Upper lobe of left lung (tissue), 6 donors: ENCODE measurements around the gene TNS3. TPM values are rescaled to one million over a fixed set of nuclear protein-coding genes. Genes with fewer than 3 reads are reported as not detected.

Experiments used
- ATAC-seq, 2 donors: fragments of 200-7000 bp; cut with Tn5 transposase; one replicate each; pipeline ENCODE4 v1.9.1; 2022; ENCODE audit warnings: mild to moderate bottlenecking in 2 of 2, moderate library complexity in 2 of 2; ENCODE audit not compliant: low FRiP score in 2 of 2
- DNase-seq, 2 donors: peaks; one replicate each; pipeline ENCODE4 v3.0.0-alpha.2; 2019 to 2020
- H3K27ac ChIP-seq, 4 donors: fragments of 200-600 bp; sonication (generic); one replicate each; pipeline ENCODE4 v1.5.1; 2016 to 2019
- H3K27me3 ChIP-seq, 4 donors: fragments of 200-600 bp; sonication (generic); one replicate each; pipeline ENCODE4 v1.5.1; 2017 to 2019
- H3K36me3 ChIP-seq, 4 donors: fragments of 200-600 bp; sonication (generic); one replicate each; pipeline ENCODE4 v1.5.1; 2016 to 2019
- H3K4me1 ChIP-seq, 4 donors: fragments of 200-600 bp; sonication (generic); one replicate each; pipeline ENCODE4 v1.5.1; 2018 to 2019
- H3K4me3 ChIP-seq, 4 donors: fragments of 200-600 bp; sonication (generic); one replicate each; pipeline ENCODE4 v1.5.1; 2017 to 2019; ENCODE audit warnings: mild to moderate bottlenecking in 2 of 4, moderate library complexity in 1 of 4
- H3K9me3 ChIP-seq, 4 donors: fragments of 200-600 bp; sonication (generic); one replicate each; pipeline ENCODE4 v1.5.1; 2018 to 2019
- EP300 ChIP-seq, 4 donors: sonication (generic); formaldehyde crosslinking; IDR thresholded peaks; one replicate each; pipeline ENCODE4 v1.5.1; 2017; ENCODE audit warnings: antibody characterized with exemption in 4 of 4, control low read depth in 2 of 4
- POLR2A ChIP-seq, 4 donors: fragments of 450-650 bp; IDR thresholded peaks; one replicate each; pipeline ENCODE4 v1.5.1; 2016 to 2017; ENCODE audit warnings: antibody characterized with exemption in 4 of 4, mild to moderate bottlenecking in 2 of 4
- POLR2AphosphoS5 ChIP-seq, 2 donors: sonication (generic); formaldehyde crosslinking; IDR thresholded peaks; one replicate each; pipeline ENCODE4 v1.5.1; 2017; ENCODE audit warnings: antibody characterized with exemption in 2 of 2
- WGBS, 2 donors: methylation state at CpG; one replicate each; pipeline ENCODE4 v1.1.5; 2017 to 2018; 5-methylcytosine and 5-hydroxymethylcytosine counted together
- total RNA-seq, 6 donors: library from RNA; depleted of rRNA in 4 of 6; stranded (reverse); fragments of >200 nt in 4 of 6; gene quantifications; one replicate each; pipeline versions ENCODE4 v1.1.0 to v1.2.1, GENCODE V29; 2016 to 2021
- TF ChIP-seq, protein P1 (sequence below), 6 experiments: fragments of 450-650 bp in 4 of 6; fragments of 200-600 bp in 2 of 6; sonication (generic) in 2 of 6; IDR thresholded peaks; one replicate each; pipeline ENCODE4 v1.5.1; 2016 to 2019; ENCODE audit warnings: antibody characterized with exemption in 6 of 6
- donor health status: DM: no; HTN: no; CAD: no; lungs with moderate emphysema.
- donor health status: DM: no; HTN: yes; CAD: no; lungs with severe emphysema.

Gene TNS3
- total RNA-seq, 6 donors from 2014 or later = 90.6 to 266 (median 143) TPM

DNA sequence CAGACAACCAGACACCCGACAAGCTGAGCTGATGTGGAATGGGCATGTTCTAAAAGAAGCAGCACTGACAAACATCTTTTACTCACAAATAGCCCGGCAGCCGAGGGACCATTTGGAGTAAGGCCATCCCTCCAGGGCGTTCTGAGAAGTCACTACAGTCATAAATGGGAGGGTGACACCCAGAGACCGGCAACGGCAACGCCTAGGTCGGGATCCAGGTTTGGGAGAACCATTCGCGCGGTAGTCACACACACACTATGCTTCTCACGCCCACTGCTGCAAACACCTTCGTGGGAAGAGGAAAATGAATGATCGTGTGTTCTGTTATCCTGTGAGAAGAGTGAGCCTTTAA lies 9.8 kb downstream of the TNS3 start:
- H3K4me1 ChIP-seq = peaks cover 83 to 89% (median 88%) of the 10 kb centered on the region in 4 donors
- H3K4me3 ChIP-seq = peak overlapping the region in 2 of 4 donors; percentile 25 to 27
- H3K27me3 ChIP-seq = no peaks in the 10 kb centered on the region
- WGBS, 2 donors = 46 to 61% methylated on average over 13 to 14 of the region's 14 CpGs
- no peaks in the 10 kb centered on the region for H3K9me3 ChIP-seq
- TF ChIP-seq POLR2A (IDR thresholded peaks at IDR 0.05) = no peak
- no peak for TF ChIP-seq EP300 (IDR thresholded peaks at IDR 0.05)
- TF ChIP-seq, protein P1, sequence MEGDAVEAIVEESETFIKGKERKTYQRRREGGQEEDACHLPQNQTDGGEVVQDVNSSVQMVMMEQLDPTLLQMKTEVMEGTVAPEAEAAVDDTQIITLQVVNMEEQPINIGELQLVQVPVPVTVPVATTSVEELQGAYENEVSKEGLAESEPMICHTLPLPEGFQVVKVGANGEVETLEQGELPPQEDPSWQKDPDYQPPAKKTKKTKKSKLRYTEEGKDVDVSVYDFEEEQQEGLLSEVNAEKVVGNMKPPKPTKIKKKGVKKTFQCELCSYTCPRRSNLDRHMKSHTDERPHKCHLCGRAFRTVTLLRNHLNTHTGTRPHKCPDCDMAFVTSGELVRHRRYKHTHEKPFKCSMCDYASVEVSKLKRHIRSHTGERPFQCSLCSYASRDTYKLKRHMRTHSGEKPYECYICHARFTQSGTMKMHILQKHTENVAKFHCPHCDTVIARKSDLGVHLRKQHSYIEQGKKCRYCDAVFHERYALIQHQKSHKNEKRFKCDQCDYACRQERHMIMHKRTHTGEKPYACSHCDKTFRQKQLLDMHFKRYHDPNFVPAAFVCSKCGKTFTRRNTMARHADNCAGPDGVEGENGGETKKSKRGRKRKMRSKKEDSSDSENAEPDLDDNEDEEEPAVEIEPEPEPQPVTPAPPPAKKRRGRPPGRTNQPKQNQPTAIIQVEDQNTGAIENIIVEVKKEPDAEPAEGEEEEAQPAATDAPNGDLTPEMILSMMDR (IDR thresholded peaks at IDR 0.05) = no peak
- TF ChIP-seq POLR2AphosphoS5 (IDR thresholded peaks at IDR 0.05) = no peak
- peak overlapping the region; percentile 82 to 90 (median 86) for H3K27ac ChIP-seq
- DNase-seq = peak in 1 of 2 donors; percentile 45
- no peaks in the 10 kb centered on the region for H3K36me3 ChIP-seq
- ATAC-seq = peak in 1 of 2 donors; percentile 0

DNA sequence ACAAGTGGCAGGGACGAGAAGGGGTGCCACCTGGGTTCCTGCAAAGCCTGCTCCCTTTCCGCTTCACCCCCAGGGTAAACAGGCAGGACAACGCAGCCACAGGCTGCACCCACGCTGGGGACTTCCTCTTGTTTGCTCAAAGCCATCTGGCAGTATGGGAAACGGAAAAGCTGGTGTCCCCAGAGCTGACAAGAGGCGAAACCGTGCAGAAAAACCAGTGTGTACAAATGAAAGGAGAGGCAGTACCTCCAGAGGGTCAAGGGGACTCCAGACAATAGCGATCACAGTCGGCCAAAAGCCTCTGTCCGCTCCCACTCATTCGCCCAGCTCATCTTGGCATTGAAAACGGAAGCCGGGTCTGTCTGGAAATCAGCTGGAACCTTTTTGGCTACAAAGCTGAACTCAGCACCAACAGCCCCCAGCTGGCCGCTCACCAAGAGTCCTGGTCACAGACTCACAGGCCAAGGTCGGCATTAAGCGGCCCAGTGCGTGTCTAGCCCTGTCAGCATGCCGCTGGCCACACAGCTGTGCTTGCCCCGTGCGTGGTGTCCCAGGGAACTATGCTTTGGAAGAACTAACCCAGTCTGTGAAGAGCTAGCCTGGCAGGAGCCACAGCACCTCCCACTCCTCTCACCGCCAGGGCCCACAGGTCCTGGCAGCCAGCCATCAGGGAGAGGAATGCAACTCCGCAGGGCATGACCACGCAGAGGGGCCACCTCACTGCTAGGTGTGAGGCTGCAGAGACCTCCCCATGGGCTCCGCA lies 10.4 kb downstream of the TNS3 start:
- H3K36me3 ChIP-seq = no peaks in the 10 kb centered on the region
- peak overlapping the region in 2 of 4 donors; percentile 25 to 27 for H3K4me3 ChIP-seq
- peaks cover 77 to 85% (median 83%) of the 10 kb centered on the region in 4 donors for H3K4me1 ChIP-seq
- DNase-seq (peak; percentile 70 to 82), ATAC-seq (peak; percentile 57 to 78)
- H3K27me3 ChIP-seq = no peaks in the 10 kb centered on the region
- TF ChIP-seq, protein P1 (IDR thresholded peaks at IDR 0.05) = peak in 1 of 6 experiments; percentile 40
- TF ChIP-seq POLR2AphosphoS5 (IDR thresholded peaks at IDR 0.05) = peak; percentile 6 to 47
- TF ChIP-seq POLR2A (IDR thresholded peaks at IDR 0.05) = peak in 1 of 4 donors; percentile 53
- TF ChIP-seq EP300 (IDR thresholded peaks at IDR 0.05) = peak in 1 of 4 donors; percentile 28
- WGBS, 2 donors = 7 to 18% methylated on average over 9 to 22 of the region's 24 CpGs
- no peaks in the 10 kb centered on the region for H3K9me3 ChIP-seq
- H3K27ac ChIP-seq = peak overlapping the region; percentile 82 to 90 (median 86)

DNA sequence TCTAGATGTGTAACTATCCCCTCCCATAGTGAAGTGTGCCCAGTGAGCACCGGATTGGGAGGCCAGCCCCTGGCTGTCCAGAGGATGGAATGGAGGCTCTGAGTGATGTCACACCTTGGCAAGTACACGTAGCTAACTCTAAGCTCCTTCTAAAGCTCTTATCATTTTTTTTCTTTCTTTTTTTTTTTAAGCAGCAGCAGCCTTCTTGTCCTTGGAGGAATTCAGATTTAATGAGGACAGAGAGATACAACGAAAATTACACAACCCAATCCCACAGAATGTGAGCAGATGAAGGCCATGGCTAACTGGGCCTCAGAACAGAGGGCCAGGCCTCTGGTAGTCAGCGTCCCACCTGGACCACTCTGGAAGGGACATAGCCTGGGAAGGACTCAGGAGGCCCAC lies 11.3 kb downstream of the TNS3 start:
- H3K27me3 ChIP-seq = no peaks in the 10 kb centered on the region
- no peaks in the 10 kb centered on the region for H3K36me3 ChIP-seq
- 27 to 38% methylated on average over 4 of the region's 4 CpGs for WGBS, 2 donors
- DNase-seq (peak in 1 of 2 donors; percentile 50), ATAC-seq (peak; percentile 59 to 84)
- TF ChIP-seq, protein P1 (IDR thresholded peaks at IDR 0.05) = no peak
- TF ChIP-seq POLR2A (IDR thresholded peaks at IDR 0.05) = no peak
- peak in 1 of 2 donors; percentile 28 for TF ChIP-seq POLR2AphosphoS5 (IDR thresholded peaks at IDR 0.05)
- H3K4me1 ChIP-seq = peaks cover 68 to 80% (median 74%) of the 10 kb centered on the region in 4 donors
- peak overlapping the region; percentile 82 to 90 (median 86) for H3K27ac ChIP-seq
- no peak overlapping the region for H3K4me3 ChIP-seq
- no peaks in the 10 kb centered on the region for H3K9me3 ChIP-seq

DNA sequence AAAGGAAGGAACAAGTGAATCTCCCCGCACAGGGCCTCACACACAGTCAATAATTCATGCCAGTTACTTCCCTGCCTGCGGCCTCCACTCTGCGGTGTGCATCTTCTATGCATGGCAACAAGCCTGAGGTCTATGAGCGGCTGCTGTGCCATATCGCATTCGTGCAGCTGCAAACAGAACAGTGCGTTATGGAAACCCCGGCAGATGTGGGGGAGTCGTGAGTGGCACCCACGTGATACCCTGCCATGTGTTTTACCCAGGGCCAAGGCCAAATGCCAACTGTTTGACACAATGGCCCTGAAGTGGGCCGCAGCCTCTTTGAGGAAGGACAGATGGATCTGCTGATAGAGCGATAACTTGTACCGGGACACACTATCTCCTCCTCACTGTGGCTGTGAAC lies 13.4 kb downstream of the TNS3 start:
- H3K27me3 ChIP-seq = no peaks in the 10 kb centered on the region
- DNase-seq (peak in 1 of 2 donors; percentile 58), ATAC-seq (peak in 1 of 2 donors; percentile 2)
- H3K9me3 ChIP-seq = no peaks in the 10 kb centered on the region
- H3K27ac ChIP-seq = peak overlapping the region in 3 of 4 donors; percentile 82 to 90 (median 87)
- no peak overlapping the region for H3K4me3 ChIP-seq
- TF ChIP-seq POLR2A (IDR thresholded peaks at IDR 0.05) = peak in 1 of 4 donors; percentile 8
- TF ChIP-seq POLR2AphosphoS5 (IDR thresholded peaks at IDR 0.05) = peak in 1 of 2 donors; percentile 74
- TF ChIP-seq, protein P1 (IDR thresholded peaks at IDR 0.05) = no peak
- peak in 1 of 4 donors; percentile 67 for TF ChIP-seq EP300 (IDR thresholded peaks at IDR 0.05)
- WGBS, 2 donors = 41 to 45% methylated on average over 10 to 13 of the region's 13 CpGs
- no peaks in the 10 kb centered on the region for H3K36me3 ChIP-seq
- peaks cover 47 to 59% (median 54%) of the 10 kb centered on the region in 4 donors for H3K4me1 ChIP-seq
